Sigmoid colon (tissue), 4 donors: ENCODE results near the gene KIF20A.

Experiments
- EP300 ChIP-seq, 4 donors: sonication (generic); formaldehyde crosslinking; IDR thresholded peaks; one replicate each; pipeline ENCODE4 v1.6.1; 2017; ENCODE audit warnings: antibody characterized with exemption in 4 of 4
- POLR2A ChIP-seq, 2 donors: fragments of 450-650 bp; IDR thresholded peaks; one replicate each; pipeline ENCODE4 v1.6.1; 2016; ENCODE audit warnings: antibody characterized with exemption in 2 of 2, mild to moderate bottlenecking in 2 of 2, moderate library complexity in 2 of 2
- TF ChIP-seq, protein P1 (sequence below), 4 experiments: fragments of 450-650 bp in 3 of 4; fragments of 200-600 bp in 1 of 4; IDR thresholded peaks; one replicate each; pipeline ENCODE4 v1.5.1; 2016 to 2019; ENCODE audit warnings: antibody characterized with exemption in 4 of 4, mild to moderate bottlenecking in 3 of 4, moderate library complexity in 2 of 4

DNA sequence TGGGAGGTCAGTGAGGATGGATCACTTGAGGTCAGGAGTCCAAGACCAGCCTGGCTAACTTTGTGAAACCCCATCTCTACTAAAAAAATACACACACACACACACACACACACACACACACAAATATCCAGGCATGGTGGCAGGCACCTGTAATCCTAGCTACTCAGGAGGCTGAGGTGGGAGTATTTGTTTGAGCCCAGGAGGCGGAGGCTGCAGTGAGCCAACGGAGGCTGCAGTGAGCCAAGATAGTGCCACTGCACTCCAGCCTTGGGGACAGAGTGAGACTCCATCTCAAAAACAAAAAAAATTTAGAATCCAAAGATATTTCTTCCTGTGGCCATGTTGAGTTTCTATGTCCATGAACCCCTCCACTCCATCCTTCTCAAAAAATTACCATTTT, 55.7 kb downstream of the KIF20A start:
- TF ChIP-seq, protein P1, sequence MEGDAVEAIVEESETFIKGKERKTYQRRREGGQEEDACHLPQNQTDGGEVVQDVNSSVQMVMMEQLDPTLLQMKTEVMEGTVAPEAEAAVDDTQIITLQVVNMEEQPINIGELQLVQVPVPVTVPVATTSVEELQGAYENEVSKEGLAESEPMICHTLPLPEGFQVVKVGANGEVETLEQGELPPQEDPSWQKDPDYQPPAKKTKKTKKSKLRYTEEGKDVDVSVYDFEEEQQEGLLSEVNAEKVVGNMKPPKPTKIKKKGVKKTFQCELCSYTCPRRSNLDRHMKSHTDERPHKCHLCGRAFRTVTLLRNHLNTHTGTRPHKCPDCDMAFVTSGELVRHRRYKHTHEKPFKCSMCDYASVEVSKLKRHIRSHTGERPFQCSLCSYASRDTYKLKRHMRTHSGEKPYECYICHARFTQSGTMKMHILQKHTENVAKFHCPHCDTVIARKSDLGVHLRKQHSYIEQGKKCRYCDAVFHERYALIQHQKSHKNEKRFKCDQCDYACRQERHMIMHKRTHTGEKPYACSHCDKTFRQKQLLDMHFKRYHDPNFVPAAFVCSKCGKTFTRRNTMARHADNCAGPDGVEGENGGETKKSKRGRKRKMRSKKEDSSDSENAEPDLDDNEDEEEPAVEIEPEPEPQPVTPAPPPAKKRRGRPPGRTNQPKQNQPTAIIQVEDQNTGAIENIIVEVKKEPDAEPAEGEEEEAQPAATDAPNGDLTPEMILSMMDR (IDR thresholded peaks at IDR 0.05) = no peak
- TF ChIP-seq POLR2A (IDR thresholded peaks at IDR 0.05) = no peak
- no peak for TF ChIP-seq EP300 (IDR thresholded peaks at IDR 0.05)
